ENCODE measurements around the gene CNOT6L.
"Not testable (repeated sequence)": the region's sequence is repeated elsewhere in the genome, so short reads cannot be mapped to it uniquely, and the experiment has no call there.

The CNOT6L gene

GRCh38 chr4:77818602-77819403 lies at the start of gene CNOT6L:
CNOT6L (minus strand) TSS chr4:77819368; CDS start chr4:77819308, 60 bp downstream.
- no peak for DNase-seq

- DNase-seq, result no peak
Observed at GRCh38 chr4:77865259-77865658, 46.1 kb upstream of the CNOT6L start.

DNA sequence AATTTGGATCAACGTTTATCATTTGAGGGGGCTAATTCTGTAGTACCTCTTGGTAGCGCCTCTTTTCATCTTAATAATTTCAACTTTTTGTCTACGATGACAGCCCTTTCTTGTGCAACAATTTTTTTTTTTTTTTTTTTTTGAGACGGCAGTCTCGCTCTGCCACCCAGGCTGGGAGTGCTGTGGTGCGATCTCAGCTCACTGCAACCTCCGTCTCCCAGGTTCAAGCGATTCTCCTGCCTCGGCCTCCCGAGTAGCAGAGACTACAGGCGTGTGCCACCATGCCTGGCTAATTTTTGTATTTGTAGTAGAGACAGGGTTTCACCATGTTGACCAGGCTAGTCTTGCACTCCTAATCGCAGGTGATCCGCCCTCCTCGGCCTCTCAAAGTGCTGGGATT lies 44.2 kb upstream of the CNOT6L start:
- DNase-seq, result not testable (repeated sequence)

GRCh38 chr4:77862478-77863216 lies 43.5 kb upstream of the CNOT6L start, which contains the start of gene MRPL1:
MRPL1 (plus strand) TSS chr4:77862830; CDS start chr4:77862849, 19 bp downstream.
- DNase-seq, result peak; percentile 94

DNA sequence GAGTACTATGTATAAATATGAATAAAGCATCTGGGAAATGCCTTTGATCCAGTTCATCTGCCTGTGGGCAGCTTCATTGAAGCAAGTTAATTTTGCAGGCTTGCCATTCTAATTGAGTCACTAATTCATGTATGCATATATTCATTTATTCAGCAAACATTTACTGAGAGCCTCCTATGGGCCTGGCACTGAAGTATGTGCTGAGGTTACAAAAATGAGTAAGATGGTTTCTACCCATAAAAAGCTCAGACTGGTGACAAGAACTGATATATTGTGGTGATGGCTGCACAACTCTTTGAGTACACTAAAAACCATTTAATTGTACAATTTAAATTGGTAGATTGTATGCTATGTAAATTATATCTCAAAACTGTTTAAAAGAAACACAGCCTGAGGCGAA lies 42.3 kb upstream of the CNOT6L start:
- peak; percentile 15 for DNase-seq

- DNase-seq, result no peak
Observed at GRCh38 chr4:77859256-77859655, 40.1 kb upstream of the CNOT6L start.

DNA sequence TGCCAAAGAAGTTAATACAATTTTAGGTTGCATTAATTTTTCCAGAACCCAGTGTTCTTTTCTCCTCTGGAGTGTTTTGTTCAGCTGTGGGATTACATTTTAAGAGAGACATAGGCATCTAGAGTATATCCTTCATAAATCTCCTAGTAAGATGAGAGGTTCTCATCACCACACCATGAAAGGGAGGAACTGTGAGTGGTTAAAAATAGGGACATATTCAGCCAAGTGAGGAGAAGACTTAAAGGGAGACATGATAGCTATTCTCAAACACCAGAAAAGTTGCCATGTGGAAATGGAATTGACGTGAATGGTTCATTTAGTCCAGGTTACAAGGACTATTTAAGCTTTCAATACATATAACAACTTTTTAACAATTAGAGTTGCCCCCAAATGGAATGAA lies 37.0 kb upstream of the CNOT6L start:
- no peak for DNase-seq

DNA sequence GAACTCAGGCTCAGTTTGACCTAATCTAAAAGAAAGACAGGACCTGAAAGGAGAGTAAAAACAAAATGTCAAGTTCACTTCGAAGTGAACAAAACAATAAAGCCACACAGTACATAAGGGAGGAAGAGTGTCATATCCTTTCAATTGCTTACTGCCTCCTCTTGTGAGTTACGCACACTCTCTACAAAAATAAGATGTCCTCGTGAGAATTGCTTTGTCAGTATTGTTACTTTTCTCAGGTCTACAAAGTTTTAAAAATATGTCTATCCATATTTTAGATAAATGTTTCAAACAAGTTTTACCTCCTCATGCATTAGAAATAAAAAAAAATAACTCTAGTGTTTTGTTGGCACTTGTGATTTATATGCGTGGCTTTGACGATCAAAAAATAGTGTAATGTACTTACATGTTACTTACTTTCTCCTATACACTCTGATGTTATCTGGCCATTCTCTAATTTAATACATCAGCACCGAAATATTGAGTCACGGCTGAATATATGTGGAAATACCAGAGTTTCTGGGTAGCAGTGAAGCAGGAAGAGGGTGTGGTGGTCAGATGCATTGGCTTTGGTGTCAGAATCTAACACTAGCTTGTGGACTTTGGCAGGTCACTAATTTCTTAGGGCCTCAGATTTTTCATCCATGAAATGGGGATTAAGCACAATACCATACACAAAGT lies 35.4 kb upstream of the CNOT6L start:
- DNase-seq, result no peak

GRCh38 chr4:77852892-77853495 lies 33.8 kb upstream of the CNOT6L start:
- DNase-seq, result no peak

DNA sequence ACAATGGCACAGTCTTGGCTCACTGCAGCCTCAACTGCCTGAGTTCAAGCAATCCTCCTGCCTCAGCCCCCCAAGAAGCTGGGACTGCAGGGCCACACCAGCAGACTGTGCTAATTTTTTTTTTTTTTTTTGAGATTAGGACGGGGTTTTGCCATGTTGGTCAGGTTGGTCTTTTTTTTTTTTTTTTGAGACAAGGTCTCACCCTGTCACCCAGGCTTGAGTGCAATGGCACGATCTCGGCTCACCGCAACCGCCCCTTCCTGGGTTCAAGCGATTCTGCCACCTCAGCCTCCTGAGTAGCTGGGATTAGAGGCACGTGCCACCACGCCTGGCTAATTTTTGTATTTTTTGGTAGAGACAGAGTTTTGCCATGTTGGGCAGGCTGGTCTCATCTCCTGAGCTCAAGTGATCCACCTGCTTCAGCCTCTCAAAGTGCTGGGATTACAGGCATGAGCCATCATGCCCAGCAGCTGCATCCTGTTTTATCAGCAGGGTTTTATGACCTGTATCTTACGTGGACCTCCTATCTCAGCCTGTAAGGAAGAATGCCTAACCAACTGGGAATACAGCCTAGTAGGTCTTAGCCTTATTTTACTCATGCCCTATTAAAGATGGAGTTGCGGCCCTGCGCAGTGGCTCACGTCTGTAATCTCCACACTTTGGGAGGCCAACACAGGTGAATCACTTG lies 30.3 kb upstream of the CNOT6L start:
- peak; percentile 86 for DNase-seq

DNA sequence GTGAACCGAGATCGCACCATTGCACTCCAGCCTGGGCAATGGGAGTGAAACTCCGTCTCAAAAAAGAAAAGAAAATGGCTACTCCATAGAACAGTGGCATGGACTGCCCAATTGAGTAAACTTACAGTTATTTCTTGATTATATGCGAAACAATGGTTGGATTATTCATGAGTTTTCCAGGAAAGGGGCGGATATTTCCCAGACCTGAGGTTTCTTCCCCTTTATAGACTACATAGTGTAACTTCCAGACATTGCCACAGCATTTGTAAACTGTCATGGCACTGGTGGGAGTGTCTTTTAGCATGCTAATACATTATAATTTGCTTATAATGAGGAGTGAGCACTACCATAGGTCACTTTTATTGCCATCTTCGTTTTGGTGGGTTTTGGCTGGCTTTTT lies 29.3 kb upstream of the CNOT6L start:
- no peak for DNase-seq

- no peak for DNase-seq
Observed at GRCh38 chr4:77845929-77846328, 26.8 kb upstream of the CNOT6L start.

DNA sequence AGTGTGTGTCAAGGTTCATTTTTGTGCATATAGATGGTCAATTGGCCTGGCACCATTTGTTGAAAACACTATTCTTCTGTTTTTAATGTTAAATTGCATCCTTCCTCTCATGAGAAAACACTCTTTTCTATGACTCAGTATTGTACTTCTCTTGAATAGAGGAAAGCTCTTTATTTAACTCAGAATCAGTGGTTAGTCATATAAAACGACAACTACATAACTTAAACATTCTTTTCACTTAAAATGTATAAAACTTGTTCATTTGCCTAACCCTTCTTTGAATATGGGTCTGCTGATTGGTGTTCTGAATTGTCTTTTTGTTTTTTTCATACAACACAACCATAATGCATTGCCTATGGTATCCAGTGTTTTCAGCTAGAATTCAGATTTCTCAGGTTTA lies 26.2 kb upstream of the CNOT6L start:
- no peak for DNase-seq

GRCh38 chr4:77844363-77844762 lies 25.2 kb upstream of the CNOT6L start:
- no peak for DNase-seq

GRCh38 chr4:77843628-77844027 lies 24.5 kb upstream of the CNOT6L start:
- no peak for DNase-seq

DNA sequence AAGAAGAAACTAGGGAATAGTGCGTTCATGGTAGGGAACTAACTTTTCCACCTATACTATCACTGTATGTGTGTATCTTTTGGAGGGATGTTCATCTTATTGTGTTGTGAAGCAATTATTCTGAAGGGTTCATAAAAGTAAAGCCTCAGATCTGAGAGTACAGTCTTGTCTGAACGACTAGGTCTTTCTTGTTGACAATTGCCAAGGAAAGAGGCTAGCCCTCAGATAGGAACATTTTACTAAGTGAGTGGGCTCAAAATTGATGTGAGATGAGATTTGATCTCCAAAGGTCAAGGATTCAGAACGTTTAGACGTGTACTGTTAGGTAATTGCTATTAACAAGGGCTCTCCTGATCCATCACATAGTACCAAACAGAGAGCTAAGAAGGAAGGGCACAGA lies 15.2 kb upstream of the CNOT6L start:
- no peak for DNase-seq

GRCh38 chr4:77833126-77833724 lies 14.1 kb upstream of the CNOT6L start:
- no peak for DNase-seq

GRCh38 chr4:77827343-77827742 lies 8.2 kb upstream of the CNOT6L start:
- no peak for DNase-seq

DNA sequence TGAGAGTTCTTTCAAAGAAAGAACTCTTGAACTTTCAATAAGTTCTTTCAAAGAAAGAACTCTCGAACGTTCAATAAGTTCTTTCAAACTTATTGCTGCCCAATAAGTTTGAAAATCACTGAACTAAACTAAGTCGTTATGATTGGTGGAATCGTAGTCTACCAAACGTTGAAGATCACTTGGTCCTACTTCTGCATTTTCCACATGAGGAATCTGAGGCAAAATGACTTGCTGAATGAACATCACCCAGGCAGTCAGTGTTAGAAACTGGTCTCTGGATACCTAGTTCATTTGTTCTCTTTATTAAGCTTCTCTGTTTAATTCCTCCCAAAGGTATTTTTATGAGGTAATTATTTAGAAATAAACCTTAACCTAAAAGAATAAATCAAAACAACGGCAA lies 7.1 kb upstream of the CNOT6L start:
- DNase-seq, result no peak

DNA sequence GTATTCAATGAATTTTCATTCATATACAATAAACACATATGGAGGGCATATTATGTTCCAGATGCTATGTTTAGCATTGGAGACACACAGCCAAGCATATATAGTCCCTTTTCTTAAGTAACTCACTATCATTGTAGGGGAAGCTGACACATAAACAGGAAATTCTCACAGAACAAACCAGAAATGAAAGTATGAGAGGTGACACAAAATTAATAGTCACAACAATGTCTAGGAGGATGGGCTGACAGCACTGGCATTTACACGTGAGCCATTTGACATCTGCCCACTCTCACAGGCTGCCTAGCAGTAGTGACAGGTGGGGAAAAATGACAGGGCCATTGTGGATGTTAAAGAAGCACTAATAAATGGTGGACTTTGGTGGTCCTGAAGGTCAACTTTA lies 2.6 kb upstream of the CNOT6L start:
- DNase-seq, result no peak

GRCh38 chr4:77820649-77821561 lies 1.7 kb upstream of the CNOT6L start:
- no peak for DNase-seq
